Measurements from ENCODE around the gene PGD. TPM values are rescaled to one million over a fixed set of nuclear protein-coding genes. Genes with fewer than 3 reads are reported as not detected.
A peak's percentile ranks its signal among the peaks of the same experiment; 100 is the strongest.

The PGD gene
- polyA plus RNA-seq, 2 of the 4 experiments (the other 2 are of a cell fraction) = 700 to 1,758 TPM

DNA sequence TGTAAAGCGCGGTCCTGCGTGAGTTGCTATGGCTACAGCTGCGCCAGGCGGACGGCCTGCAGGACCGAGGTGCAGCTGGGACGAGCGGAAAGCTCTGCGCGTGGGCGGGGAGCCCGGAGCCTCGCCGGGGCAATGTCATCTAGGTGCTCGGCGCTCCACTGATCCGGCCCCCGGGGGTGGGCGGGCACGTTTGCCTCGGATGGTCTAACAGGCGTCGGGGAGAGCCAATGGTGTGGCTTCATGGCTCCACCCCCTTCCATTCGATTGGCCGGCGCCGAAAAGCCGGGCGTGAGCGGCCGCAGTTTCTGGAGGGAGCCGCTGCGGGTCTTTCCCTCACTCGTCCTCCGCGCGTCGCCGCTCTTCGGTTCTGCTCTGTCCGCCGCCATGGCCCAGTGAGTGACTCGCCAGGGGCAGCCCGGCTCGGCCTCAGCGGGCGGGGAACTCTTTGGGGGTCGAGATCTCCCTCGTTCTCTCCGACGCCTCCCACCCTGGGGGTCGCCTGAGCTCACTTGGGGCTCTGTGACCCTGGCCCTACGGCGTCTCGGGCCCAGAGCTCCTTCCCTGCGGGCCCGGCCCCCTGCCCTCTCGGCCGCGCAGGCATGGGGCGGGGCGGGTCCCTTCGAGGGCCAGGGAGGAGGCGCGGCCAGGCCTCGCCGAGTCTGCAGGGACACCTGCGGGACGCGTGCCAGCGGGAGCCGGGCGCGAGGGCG is at the start of gene PGD (continued):
- TF ChIP-seq, protein P1, sequence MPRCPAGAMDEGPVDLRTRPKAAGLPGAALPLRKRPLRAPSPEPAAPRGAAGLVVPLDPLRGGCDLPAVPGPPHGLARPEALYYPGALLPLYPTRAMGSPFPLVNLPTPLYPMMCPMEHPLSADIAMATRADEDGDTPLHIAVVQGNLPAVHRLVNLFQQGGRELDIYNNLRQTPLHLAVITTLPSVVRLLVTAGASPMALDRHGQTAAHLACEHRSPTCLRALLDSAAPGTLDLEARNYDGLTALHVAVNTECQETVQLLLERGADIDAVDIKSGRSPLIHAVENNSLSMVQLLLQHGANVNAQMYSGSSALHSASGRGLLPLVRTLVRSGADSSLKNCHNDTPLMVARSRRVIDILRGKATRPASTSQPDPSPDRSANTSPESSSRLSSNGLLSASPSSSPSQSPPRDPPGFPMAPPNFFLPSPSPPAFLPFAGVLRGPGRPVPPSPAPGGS (IDR thresholded peaks at IDR 0.05) = peak; percentile 91; the same call in 2 of the 3 replicates
- TF ChIP-seq TFCP2L1 (CRISPR knock-in tag; IDR thresholded peaks at IDR 0.05) (no peak), HDAC2 (IDR thresholded peaks at IDR 0.05) (no peak), ZC3H11A (IDR thresholded peaks at IDR 0.05) (no peak), NPAS2 (CRISPR knock-in tag; IDR thresholded peaks at IDR 0.05; ENCODE audit: borderline replicate concordance) (no peak), BHLHE40 (IDR thresholded peaks at IDR 0.05; ENCODE audit: low read depth, low read length) (no peak), CHD2 (IDR thresholded peaks at IDR 0.05; ENCODE audit: low read length, partially characterized antibody) (no peak), RNF2 (IDR thresholded peaks at IDR 0.05; ENCODE audit: borderline replicate concordance, low read depth) (no peak), POLR2A (IDR thresholded peaks at IDR 0.05; ENCODE audit: low read length) (peak; percentile 50), HOXB13 (CRISPR knock-in tag; IDR thresholded peaks at IDR 0.05; ENCODE audit: low read depth) (no peak), HEYL (CRISPR knock-in tag; IDR thresholded peaks at IDR 0.05) (no peak), JUNB (IDR thresholded peaks at IDR 0.05) (no peak), HOXA7 (CRISPR knock-in tag; IDR thresholded peaks at IDR 0.05) (no peak), SMC3 (IDR thresholded peaks at IDR 0.05) (no peak), ZNF302 (CRISPR knock-in tag; IDR thresholded peaks at IDR 0.05) (no peak), EHMT2 (IDR thresholded peaks at IDR 0.05; ENCODE audit: low read depth) (no peak), PHF8 (IDR thresholded peaks at IDR 0.05; ENCODE audit: borderline replicate concordance, low read depth) (peak; percentile 70; the same call in 1 of the 2 replicates), FOSL2 (IDR thresholded peaks at IDR 0.05) (no peak), FOSL2 (CRISPR knock-in tag; IDR thresholded peaks at IDR 0.05) (no peak), RFX5 (IDR thresholded peaks at IDR 0.05) (no peak), CHD4 (IDR thresholded peaks at IDR 0.05; ENCODE audit: borderline replicate concordance) (no peak), MAFK (IDR thresholded peaks at IDR 0.05; ENCODE audit: partially characterized antibody) (no peak), MAZ (IDR thresholded peaks at IDR 0.05; ENCODE audit: borderline replicate concordance, low read depth, low read length) (0 out of 2 replicates have a peak, but pooled peaks have one; percentile 32), FOSB (CRISPR knock-in tag; IDR thresholded peaks at IDR 0.05) (no peak)
- TF ChIP-seq, protein P2, sequence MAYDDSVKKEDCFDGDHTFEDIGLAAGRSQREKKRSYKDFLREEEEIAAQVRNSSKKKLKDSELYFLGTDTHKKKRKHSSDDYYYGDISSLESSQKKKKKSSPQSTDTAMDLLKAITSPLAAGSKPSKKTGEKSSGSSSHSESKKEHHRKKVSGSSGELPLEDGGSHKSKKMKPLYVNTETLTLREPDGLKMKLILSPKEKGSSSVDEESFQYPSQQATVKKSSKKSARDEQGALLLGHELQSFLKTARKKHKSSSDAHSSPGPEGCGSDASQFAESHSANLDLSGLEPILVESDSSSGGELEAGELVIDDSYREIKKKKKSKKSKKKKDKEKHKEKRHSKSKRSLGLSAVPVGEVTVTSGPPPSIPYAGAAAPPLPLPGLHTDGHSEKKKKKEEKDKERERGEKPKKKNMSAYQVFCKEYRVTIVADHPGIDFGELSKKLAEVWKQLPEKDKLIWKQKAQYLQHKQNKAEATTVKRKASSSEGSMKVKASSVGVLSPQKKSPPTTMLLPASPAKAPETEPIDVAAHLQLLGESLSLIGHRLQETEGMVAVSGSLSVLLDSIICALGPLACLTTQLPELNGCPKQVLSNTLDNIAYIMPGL (CRISPR knock-in tag; IDR thresholded peaks at IDR 0.05; ENCODE audit: borderline replicate concordance) = no peak
- TF ChIP-seq, protein P3, sequence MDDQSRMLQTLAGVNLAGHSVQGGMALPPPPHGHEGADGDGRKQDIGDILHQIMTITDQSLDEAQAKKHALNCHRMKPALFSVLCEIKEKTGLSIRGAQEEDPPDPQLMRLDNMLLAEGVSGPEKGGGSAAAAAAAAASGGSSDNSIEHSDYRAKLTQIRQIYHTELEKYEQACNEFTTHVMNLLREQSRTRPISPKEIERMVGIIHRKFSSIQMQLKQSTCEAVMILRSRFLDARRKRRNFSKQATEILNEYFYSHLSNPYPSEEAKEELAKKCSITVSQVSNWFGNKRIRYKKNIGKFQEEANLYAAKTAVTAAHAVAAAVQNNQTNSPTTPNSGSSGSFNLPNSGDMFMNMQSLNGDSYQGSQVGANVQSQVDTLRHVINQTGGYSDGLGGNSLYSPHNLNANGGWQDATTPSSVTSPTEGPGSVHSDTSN (IDR thresholded peaks at IDR 0.05) = peak; percentile 91
- TF ChIP-seq, protein P4, sequence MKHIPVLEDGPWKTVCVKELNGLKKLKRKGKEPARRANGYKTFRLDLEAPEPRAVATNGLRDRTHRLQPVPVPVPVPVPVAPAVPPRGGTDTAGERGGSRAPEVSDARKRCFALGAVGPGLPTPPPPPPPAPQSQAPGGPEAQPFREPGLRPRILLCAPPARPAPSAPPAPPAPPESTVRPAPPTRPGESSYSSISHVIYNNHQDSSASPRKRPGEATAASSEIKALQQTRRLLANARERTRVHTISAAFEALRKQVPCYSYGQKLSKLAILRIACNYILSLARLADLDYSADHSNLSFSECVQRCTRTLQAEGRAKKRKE (CRISPR knock-in tag; IDR thresholded peaks at IDR 0.05; ENCODE audit: low read depth) = no peak

Measured in A549 (cell line).